ENCODE results near the gene PDZD2.

GRCh38 chr5:31805785-31806400, 167.0 kb downstream of the PDZD2 start:
- TF ChIP-seq CTCF (IDR thresholded peaks at IDR 0.05; ENCODE audit: low read length) = no peak
- no peak for TF ChIP-seq EZH2 (optimal IDR thresholded peaks at IDR 0.05; ENCODE audit: low read depth, low read length)
- no peak for TF ChIP-seq EZH2phosphoT487 (IDR thresholded peaks at IDR 0.05; ENCODE audit: low read length)

Data from MM.1S (cell line).